GM19238 (cell line): ENCODE results near the gene STAB2.

Experiments used
- DNase-seq: peaks from one replicate; pipeline ENCODE4 v3.0.0; 2011; ENCODE audit warnings: low spot score; ENCODE audit not compliant: insufficient read length

The STAB2 gene

DNA sequence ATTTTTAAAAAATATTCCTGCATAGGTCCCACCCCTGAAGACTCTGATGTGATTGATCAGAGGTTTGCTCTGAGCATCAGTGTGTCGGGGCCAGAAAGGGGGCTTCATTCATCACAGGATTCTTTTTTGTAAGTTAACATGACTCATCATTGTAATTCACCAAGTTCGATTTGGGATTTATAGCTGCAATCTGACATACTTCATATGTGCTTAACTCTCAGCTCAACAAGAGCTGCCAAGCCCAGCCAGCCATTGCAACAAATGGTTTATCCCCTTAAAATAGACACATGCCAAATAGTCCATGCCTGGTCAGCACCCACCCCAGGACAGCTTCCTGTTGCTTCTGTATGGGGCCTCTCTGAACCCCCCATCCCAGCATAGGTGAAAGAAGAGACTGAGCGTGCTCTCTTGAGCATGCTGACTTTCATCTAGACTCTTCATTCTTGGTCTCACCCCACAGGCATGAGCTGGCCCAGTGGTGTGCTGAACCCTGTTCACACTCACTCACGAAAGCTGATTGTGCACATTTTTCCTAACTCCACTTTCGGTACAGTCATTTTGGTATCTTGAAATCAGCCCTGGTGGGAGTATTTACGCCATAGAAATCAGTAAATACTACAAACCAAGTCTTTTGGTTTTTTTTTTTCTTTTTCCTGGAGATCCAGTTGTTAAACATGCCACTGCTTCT lies 101.4 kb downstream of the STAB2 start:
- DNase-seq, result no peak

- no peak for DNase-seq
These were observed 103.4 kb downstream of the STAB2 start for GRCh38 chr12:103690426-103690825.

GRCh38 chr12:103691063-103691462 lies 104.0 kb downstream of the STAB2 start:
- DNase-seq, result no peak

GRCh38 chr12:103696101-103696500 lies 109.0 kb downstream of the STAB2 start:
- no peak for DNase-seq

DNA sequence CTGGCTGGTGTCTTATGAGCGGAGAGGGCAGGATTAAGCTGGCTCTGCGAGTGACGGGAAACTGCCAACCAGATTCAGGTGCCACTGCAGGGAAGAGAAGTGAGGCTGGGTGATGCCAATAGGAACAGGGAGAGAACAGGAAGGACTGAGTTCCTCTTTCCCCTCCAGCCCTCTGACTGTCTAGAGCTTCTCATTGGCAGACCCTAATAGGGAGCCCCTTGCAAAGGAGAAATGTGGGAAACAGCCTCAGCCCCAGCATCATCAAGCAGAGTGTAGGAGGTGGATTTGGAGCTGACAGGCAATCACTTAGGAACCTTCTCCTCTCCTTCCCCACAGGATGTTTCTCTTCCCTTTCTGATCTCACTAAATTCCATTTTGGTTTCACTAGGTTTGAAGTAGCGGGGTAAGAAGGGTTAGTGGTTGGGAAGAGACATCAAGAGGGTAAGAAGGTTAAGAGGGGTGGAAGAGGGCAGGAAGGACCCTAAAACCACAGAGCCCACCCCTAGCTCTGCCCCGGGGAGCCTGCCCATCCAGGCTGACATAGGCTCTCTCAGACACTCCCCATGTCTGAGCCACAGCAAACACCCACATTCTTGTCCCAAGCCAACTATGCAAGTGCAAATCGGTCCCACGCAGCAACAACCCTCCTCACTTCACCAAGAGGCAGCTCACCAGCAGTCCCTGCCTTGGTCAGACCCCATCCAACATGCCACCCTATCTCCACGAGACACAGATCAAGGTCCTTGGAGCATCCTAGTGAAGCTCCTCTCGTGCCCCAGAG lies 111.1 kb downstream of the STAB2 start:
- no peak for DNase-seq

GRCh38 chr12:103698752-103699560 lies 111.9 kb downstream of the STAB2 start:
- DNase-seq, result no peak

- no peak for DNase-seq
These were observed 118.0 kb downstream of the STAB2 start for GRCh38 chr12:103705098-103705497.

- no peak for DNase-seq
These were observed 118.9 kb downstream of the STAB2 start for GRCh38 chr12:103705927-103706326.

GRCh38 chr12:103707446-103707845 lies 120.4 kb downstream of the STAB2 start:
- DNase-seq, result no peak

- DNase-seq, result no peak
These were observed 123.5 kb downstream of the STAB2 start for GRCh38 chr12:103710544-103710943.

DNA sequence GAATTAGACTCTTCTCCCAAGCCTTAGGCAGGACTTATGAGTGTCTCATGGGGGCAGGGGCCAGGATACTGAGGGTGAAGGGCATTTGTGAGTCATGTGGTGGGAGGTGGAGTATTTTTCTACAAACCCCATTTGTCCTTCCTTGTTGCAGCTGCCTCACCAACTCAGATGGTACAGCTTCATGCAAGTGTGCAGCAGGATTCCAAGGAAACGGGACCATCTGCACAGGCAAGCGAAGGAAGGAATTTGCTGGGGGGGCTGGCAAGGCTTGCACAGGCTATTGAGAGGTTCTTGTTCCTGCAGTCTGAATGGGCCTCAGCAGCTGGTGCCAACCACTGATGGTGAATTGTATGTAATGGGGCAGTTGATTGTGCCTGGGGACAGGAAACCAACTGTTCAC lies 125.1 kb downstream of the STAB2 start:
- DNase-seq, result no peak

- no peak for DNase-seq
These were observed 128.4 kb downstream of the STAB2 start for GRCh38 chr12:103715494-103715893.

GRCh38 chr12:103716517-103717196 lies 129.6 kb downstream of the STAB2 start:
- no peak for DNase-seq

DNA sequence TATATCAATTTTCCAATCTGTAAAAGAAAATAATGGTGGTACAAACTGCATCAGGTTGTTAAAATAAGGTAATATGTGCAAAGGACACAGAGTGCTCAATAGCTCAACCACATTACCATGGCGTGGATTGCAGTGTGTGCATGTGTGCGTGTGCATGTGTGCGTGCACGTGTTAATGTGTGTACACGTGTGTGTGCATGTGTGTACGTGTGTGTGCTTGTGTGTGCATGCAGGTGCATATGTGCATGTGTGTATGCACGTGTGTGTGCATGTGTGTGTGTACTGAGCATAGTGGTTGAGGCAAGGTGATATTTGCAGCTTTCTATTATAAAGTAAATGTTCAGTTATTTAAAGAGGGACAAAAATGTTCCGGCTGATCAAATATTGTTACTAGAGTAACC lies 138.3 kb downstream of the STAB2 start:
- DNase-seq, result no peak

DNA sequence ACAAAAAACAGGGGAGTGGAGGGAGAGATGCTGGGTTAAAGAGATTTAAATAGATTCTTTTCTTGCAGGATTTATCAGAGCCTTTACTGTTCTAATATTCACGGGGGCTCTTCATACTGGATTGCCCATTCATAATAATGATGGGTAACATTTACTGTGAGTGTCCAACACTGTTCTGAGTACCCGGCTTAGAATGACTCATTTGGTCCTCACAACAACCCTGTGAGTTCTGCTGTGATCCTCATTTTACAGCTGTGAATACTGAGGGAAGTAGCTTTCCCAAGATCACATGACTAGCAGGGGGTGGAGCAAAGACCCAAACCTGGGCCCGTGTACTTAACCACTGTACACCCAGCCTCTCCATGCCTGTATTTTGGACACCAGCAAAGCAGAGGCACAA lies 140.6 kb downstream of the STAB2 start:
- DNase-seq, result no peak

GRCh38 chr12:103728323-103728722 lies 141.2 kb downstream of the STAB2 start:
- no peak for DNase-seq

DNA sequence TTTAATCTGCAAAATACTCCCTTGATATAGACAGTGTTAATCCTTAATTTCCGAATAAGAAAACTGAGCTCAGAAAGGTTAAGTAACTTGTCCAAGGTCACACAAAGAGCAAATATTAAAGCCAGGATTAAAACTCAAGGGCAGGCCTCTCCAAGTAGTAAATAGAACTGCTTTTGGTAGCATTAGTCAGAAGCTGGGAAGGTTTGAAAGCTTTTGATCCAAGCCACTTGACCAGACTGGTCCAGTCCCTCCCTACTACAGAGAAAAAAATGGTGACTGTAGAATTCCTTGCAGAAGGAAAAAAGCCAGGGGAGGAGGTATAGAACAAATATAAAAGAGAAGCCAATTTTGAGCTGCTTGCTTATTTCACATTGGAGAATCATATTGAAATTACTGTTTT lies 142.4 kb downstream of the STAB2 start:
- DNase-seq, result no peak

DNA sequence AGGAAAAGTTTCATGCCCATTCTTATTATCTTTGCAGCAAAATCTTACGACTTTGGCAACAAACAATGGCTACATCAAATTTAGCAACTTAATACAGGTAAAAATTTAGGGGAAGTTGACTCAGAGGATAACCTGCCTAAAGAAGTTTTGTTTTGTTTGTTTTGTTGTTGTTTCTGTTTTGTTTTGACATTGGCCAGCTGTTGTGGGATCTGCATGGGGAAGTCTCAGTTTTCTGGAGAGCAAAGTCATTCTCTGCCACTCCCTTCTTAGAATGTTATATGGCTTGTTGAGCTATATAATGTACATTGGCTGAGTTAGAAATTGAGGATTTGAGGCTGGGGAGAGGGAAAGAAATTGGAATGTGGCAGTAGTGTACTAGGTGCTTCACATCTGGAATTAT lies 144.5 kb downstream of the STAB2 start:
- no peak for DNase-seq

DNA sequence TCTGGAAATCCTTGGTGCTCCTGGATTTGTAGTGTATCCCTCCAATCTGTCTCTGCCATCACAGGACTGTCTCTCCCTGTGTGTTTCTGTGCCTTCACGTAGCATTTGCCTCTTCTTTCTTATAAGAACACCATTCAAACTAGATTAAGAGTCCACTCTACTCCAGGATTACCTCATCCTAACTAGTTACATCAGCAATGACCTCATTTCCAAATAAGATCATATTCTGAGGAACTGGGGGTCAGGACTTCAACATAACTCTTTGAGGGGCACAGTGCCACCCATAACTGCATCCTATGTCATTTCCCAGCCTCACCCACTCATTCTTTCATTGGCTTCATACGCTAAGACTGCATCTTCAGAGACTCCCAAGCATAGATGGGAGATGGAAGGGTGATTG lies 147.8 kb downstream of the STAB2 start:
- no peak for DNase-seq

- no peak for DNase-seq
These were observed 148.2 kb downstream of the STAB2 start for GRCh38 chr12:103735291-103735690.

DNA sequence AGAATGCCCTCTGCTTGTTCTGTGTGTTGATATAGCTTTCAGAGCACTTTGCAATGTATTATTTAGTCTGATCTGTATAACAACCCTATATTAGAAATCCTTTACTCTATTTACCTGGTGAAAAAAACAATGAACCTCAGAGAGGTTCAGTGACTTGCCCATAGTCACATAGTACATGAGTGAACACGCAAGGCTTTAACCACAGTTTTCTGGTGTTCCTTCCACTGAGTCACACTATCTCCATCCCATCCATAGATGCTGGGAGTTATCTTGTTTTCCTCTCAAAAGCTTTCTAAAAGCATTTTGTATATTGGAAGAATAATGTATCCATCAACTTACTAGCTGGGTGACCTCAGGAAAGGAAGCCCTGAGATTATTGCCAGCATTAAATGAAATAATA lies 149.5 kb downstream of the STAB2 start:
- no peak for DNase-seq

- DNase-seq, result no peak
These were observed 150.8 kb downstream of the STAB2 start for GRCh38 chr12:103737881-103738280.
